HG02571 (cell line): ENCODE data around the gene ADGRG6.
"Not testable (repeated sequence)": the region's sequence is repeated elsewhere in the genome, so short reads cannot be mapped to it uniquely, and the experiment has no call there.

Source experiments
- ATAC-seq: cut with Tn5 transposase; IDR thresholded peaks from one replicate; pipeline ENCODE4 v1.9.1; 2021; ENCODE audit warnings: mild to moderate bottlenecking, moderate library complexity; ENCODE audit not compliant: unreplicated experiment

The ADGRG6 gene

DNA sequence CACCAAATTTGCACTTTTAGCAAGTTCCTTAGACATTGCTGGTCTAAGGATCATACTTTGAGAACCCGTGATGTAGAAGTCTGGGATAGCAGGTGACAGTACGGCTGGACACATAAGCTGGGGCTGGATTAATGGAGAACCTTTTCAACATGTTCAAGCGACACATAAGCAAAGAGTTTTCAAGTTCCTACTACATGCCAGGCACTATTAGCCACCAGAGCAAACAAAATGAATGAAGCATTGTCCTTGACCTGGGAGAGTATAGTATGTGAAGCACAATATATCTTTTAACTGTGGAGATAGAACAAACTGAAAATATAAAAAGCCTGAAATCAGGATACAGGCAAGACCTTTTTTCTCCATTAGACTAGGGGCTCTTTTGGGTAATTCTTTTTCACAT, 102.9 kb downstream of the ADGRG6 start:
- no peak for ATAC-seq

DNA sequence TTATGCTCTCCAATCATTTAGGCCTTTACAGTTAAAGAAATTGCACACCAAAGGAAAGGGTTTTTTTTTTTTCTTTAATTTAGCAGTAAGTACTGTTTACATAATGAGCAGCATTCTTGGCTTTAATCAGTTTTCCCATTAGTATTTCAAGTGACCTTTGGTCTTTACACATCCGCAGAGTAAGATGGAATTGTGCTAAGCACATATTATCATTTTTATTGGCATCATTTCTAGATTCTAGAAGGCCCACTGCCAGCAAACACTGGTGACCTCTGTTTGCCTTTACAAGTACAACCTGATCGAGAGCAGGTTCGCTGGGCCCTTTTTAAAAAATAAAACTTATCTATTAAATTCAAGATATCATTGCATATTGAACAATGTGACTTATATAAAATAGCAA, 104.3 kb downstream of the ADGRG6 start:
- ATAC-seq: no peak

DNA sequence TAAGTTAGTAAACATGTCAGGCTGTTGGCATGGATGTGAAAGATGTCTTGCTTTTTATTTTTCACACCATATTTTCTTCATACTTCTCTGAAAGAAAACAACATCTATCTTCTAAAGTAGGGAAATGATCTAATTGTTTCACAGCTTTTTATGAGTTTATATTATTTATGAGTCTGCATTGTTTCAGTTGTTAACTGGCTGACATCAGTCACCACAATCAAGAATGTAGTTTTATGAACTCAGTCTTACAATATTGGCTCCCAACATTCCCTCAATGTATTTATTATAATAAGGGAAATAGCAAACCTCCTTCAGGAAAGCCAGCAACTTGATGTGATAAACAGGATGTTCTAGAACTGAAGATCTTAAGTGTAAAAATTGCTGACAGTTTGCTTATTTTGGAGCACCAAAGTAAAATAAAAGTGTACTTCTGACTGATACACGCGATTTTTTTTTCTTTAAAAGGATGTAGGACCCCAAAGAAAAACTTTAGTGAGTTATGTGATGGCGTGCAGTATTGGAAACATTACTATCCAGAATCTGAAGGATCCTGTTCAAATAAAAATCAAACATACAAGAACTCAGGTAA, 106.0 kb downstream of the ADGRG6 start:
- no peak for ATAC-seq

DNA sequence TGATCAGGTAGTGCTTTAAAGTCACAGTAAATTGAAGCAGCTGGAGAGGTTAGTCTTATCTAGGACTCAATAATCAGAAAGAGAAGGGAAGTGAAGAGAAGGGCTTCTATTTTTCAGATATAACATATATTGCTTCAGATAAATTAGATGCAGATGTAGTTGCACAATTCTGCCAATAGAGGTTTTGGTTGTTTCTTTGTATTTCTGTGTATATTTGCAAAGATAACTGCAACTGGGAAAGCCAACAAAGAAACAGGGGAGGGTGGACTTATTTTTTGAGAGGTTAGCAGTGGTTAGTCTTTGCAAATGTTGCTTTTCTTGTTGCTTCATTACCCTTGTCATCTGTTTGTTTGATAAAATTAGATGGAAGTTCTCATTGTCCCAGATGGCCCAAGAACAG, 106.6 kb downstream of the ADGRG6 start:
- ATAC-seq: no peak

DNA sequence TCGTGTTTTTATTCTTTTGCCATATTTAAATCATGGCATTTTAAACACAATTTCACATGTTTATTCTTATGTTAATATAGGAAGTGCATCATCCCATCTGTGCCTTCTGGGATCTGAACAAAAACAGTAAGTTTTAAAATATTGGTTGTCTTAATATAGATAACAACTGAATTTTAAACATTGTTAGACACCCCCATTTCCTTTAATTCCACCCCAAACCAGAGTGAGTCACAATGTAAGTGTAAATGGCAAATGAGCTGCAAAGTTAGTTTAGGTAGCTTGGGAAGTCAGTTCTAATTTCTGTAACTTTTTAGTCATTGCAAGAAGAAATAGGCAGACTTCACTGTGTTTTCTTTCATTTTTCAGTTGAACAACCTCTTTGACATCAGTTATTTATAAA, 108.0 kb downstream of the ADGRG6 start:
- ATAC-seq: no peak

DNA sequence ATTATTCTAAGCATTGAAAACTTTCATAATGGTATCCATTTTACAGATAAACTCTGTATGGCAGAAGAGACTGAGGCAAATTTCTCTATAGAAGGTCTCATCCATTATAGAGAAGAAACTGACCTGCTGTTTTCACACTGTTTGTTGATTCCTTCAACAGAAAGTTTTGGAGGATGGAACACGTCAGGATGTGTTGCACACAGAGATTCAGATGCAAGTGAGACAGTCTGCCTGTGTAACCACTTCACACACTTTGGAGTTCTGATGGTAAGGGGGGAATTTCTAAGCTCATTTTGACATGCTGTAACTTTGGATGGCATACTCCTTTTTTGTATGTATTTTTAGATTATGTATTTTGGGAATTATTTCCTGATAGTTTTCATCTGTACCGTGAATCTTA, 109.3 kb downstream of the ADGRG6 start:
- no peak for ATAC-seq

DNA sequence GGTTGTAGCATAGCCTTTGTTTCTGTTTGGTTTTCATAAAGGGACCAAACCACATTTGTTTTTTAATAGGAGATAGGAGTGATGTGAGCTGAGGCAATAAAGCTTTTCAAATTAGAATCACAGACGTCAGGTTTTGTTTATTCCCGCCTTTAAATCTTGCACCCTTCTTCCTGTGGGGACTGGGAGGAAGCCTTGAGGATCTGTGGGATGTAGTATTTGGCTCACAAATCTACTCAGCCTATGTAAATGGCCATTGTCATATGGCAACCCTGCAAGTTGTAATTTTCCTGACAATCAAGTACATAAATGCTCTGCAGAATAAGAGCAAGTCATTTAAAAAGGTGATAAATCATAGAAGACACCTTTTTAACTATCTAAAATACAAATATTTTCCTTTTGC, 110.4 kb downstream of the ADGRG6 start:
- ATAC-seq: no peak

DNA sequence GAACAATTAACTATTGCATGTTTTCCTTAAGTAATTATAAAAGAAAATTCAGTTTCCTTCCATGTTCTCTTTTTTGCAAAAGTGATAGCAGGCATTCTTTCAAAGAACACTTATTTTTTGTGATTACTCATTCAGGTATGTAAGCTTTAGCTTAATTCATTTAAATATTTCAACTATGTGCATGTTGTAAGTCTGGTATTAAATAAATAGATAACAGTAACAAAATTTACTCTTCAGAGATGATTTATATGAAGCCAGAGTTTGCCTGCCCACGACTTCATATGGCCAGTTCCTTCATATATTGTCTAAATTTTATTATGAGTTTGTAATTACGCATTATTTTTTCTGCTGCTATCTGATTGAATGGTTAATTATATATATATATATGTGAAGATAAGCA, 110.9 kb downstream of the ADGRG6 start:
- no peak for ATAC-seq

DNA sequence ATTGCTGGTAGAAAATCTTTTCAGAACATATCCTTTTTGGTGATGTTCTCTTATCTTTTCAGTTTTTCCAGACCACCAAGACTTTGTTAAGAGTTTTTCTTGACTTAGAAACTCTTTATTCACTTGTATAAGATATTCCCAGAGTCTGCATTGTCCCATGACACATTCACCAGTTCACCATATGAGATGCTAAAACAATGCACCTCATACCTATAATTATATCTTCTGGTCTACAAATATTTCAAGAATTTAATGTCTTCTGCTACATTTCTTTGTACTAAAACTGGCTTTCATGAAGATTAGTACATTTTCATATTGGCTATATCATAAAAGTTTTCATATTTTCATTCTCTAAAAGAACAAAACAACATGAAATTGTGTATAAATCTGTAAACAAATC, 111.3 kb downstream of the ADGRG6 start:
- ATAC-seq: no peak

DNA sequence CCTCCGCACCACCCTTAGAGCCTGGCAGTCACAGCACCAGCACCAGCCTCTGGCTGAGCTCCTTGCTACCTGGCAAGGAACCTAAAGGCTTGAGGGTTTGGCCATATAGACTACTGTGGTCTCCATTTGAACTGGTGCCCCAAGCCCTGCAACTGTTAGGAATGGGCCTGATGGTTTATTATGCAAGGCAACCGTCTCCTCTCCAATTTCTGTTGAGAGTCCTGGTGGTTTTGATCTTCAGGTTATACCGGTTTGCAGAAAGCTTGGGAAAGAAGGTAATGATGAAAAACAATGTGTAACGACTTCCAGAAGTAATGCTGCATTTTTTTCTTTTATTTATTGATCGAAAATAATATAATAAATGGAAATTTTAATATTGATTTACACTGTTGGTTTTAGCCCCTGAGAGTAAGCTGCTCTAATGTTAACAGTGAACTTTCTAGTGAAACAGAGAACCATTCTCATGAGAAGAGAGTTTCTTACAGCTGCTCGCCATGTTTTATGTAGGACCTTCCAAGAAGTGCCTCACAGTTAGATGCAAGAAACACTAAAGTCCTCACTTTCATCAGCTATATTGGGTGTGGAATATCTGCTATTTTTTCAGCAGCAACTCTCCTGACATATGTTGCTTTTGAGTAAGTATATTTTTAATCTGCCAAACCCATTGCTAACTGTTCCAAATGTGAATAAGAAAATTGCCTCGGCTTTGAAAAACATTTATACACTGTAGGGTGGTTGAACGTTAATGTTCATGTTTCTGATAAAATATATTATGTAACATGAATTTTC, 112.8 kb downstream of the ADGRG6 start:
- no peak for ATAC-seq

DNA sequence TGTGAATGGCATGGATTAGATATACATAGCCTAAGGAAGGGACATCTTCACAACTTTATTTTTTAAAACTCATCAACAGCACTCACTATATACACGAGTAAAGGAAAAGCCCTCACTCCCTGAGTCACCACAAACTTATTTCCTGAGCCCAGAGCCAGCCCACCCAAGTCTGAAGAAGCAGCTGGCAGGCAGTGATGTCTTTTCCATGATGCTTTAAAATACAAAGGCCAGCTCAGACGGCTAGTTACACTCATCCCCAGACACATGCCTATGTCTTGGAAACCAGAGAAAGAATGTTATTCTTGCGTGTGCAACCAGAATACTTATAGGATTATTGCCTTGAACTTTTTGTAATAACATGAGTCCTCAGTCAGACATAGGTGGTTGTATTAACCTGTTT, 114.4 kb downstream of the ADGRG6 start:
- ATAC-seq: no peak

DNA sequence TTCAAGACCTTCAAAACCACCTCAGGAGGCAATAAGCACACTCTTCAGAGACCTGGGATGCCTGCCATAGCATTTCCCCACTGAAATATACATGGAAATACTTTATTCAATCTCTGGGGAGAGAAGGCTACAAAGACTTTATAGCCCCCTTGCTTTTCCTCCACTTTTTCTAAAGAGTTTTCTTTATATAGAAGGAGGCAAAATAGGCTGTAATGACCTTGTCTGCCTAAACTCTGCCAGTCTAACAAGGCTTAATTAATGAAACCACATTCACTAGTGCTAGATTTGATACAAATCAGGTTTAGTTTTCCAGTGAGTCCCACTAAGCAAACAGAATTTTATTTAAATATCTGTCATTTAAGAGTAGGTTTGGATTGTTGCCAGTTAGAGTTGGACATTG, 114.9 kb downstream of the ADGRG6 start:
- ATAC-seq: no peak

DNA sequence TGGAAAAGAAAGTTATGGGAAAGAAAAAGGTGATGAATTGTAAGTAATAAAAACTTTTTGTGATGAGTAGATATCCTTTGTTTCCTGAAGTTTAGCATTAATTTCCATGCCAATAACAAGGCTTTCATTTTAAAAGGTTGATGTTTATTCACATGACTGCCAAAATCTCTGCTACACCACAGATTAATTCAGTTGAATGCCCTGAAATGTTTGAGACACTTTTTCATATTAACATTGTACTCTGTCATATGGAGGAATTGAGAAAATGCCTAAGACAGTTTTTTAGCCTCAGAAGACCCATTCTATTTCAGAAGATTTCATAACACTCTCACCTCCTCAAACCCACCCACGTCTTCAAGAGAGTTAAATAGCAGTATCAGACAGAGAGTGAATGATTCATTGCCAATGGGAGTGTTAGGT, 115.5 kb downstream of the ADGRG6 start:
- no peak for ATAC-seq

DNA sequence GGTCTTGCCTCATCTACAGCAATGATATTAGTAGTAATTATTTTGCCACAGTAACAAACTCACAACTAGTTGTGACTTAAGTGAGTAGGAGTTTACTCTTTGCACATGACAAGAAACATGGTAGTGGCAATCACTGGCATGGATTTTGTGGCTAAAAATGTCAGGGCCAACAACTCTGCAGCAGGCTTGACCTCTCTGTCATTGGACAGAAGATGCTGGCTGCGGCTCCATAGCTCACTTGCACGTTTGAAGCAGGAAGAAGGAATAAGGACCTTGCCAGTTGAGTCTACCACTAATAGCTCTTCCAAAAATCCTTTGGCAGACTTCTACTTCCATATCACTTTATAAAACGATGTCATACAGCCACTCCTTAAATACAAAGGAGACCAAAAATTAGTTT, 117.3 kb downstream of the ADGRG6 start:
- ATAC-seq: no peak

DNA sequence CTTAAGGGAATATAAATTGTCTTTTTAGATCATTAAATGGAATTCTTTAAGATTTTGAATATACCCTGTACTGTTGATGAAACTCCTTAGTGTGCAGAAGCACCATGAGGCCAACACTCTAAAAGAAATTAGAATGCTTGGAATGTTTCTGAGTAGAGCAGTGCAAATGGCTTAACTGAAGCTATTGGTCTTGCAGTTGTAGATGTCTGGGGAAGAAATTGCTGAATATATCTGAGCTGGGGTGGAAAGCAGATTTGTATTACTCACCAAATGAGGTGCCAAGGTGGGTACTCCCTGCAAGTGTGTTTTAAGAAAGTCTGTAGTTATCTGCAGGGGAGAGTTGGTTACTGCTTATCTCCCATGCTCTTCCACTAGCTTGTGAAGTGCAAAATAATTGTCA, 119.0 kb downstream of the ADGRG6 start:
- no peak for ATAC-seq

DNA sequence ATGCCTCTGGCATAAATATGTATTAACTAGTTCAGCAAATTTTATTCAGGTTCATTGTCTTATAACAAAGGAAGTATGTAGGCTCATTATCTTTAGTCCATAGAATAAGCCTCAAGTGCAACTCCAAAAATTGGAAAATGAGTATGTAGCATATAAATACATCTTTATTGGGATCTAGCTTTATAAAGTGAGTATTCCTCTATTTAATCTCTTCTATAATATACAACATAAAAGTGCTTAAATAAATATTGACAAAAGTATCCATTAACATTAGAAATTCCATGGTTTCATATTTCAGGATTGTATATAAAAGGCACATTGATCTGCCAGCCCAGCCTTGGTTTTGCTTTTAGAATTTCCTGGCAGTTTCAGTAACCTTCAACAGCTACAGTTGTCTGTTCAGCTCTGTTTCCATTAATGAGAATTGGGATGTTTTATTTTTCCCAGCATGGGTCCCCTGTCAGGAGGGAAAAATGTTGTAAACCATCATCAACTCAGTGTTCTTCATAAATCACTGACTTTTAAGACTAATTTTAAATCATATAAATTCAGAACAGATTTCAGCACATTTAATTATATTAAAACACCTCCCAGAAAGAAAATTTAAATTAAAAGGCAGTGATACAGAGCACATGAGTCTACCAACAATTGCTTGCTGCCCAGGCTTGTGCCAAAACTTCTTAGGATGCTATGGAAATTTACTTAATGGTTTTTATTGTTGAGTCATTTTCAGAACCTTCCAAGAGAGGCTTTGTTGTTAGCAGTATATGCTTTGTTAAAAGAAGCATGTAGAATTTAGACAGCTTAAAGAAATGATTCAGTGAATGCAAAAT, 119.7 kb downstream of the ADGRG6 start:
- ATAC-seq: no peak

DNA sequence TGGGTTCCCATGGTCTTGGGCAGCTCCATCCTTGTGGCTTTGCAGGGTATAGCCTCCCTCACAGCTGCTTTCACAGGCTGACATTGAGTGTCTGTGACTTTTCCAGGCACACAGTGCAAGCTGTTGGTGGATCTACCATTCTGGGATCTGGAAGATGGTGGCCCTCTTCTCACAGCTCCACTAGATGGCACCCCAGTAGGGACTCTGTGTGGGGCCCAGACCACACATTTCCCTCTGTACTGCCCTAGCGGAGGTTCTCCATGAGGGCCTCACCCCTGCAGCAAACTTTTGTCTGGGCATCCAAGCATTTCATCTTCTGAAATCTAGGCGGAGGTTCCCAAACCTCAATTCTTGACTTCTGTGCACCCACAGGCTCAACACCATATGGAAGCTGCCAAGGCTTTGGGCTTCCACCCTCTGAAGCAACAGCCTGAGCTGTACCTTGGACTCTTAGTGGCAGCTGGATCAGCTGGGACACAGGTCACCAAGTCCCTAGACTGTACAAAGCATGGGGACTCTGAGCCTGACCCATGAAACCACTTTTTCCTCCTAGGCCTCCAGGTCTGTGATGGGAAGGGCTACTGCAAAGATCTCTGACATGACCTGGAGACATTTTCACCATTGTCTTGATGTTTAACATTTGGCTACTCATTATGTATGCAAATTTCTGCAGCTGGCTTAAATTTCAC, 124.8 kb downstream of the ADGRG6 start:
- ATAC-seq: not testable (repeated sequence)

DNA sequence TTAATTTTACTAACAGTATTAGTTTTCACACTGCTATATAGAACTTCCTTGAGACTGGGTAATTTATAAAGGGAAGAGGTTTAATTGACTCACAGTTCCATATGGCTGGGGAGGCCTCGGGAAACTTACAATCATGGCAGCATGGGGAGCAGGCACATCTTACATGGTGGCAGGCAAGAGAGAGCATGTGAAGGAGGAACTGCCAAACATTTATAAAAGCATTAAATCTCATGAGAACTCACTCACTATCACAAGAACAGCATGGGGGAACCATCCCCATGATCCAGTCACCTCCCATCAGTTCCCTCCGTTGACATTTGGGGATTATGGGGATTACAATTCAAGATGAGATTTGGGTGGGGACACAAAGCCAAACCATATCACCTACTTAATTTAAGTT, 126.7 kb downstream of the ADGRG6 start:
- ATAC-seq: not testable (repeated sequence)

DNA sequence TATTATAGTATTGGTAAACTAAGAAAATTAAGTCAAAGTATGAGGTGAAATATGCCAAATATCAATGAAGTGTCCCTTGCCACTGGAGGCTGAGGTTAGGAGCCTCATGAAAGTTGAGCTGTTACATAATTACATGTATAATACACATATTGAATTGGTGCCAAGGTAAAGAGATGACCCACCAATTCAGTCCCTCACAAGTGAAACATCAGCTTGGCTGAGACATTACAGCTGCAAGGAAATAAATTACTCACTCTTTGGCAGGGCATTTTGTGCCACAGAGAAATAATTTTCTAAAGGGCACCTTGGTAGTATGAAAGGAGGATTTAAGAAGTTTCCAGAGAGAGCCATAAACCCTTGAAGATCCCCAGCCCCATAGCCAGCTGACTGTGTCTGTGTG, 127.4 kb downstream of the ADGRG6 start:
- ATAC-seq: no peak

DNA sequence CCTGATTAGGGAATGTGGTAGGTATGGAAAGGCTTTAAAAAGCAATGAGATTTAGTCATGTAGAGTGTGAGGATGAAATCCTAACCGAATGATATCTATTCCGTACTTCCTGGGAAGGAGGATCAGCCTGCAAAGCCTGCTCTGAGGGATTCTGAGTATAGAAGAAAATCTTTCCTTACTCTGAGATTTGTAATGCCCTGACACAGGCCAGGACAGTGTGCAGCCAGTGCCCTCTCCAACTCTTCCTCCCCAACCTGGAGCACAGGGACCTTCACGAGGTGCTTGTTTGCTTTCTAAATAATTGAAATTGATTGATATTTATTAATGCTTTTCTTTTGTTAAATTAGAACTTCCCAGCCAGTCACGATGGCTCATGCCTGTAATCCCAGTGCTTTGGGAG, 131.6 kb downstream of the ADGRG6 start:
- ATAC-seq: no peak

DNA sequence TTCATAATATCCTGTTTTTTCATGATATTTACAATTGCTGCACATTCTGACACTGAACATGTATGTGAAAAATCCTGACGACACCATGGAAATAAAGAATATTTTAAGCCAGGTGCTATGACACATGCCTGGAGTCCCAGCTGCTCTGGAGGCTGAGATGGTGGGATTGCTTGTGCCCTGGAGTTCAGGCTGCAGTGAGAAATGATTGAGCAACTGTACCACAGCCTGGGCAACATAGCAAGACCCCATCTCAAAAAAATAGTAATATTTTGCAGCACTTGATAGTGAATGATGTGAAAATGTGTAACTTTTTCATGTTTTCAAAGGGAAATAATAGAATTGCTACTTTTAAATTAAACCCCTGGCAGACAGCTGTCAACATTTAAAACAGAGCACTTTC, 137.1 kb downstream of the ADGRG6 start:
- ATAC-seq: no peak
